CD4-positive, alpha-beta T cell treated with Interferon gamma for 1 hour (primary cell): ENCODE results near the gene TUBB4B.
"Not testable (repeated sequence)": the region's sequence is repeated elsewhere in the genome, so short reads cannot be mapped to it uniquely, and the experiment has no call there.

ENCODE experiments used
- DNase-seq: peaks from one replicate; pipeline ENCODE4 v3.0.0-alpha.2; 2020

TUBB4B gene

DNA sequence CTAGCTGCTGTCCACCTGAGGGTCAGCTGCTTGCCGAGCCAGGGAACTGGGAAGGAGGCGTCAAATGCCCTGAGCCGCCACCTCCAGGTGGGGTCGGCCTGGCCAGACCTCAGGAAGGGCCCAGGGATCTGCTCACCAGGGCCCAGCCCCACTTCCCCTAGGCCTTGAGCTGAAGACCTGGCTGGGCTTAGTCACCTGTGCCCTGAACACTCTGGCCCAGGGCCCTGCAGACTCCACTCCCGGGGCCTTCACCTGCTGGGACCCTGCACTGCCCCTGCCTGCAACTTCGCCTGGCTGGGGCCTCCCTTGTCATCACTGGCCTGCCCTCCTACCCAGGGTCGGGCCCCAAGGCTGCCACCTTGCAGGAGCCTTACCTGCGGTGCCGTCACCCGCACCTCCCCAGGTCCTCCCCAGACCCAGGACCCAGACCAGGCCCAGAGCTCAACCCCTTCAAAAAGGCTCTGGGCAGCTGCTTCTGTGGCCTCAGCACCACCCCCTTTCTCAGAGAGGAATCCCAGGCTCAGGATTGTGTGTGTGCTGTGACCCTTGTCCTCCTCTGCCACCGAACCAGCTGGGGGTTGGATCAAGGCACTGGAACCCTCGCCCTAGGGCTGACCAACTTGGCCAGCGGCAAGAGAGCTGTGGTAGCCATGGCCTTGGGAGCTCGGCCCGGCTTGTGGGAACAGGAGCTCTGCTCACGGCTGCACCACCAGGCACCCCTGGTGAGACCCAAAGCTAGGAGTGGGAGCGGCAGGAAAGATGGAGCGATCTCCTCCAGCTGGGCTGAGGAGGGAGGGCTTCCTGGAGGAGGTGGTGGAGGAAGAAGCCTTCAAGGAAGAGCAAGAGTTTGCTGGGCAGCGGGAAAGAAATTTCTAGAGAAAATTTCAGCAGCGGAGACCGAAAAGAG, 12.9 kb downstream of the TUBB4B start:
- no peak for DNase-seq

GRCh38 chr9:137254624-137255447, 13.7 kb downstream of the TUBB4B start, which contains the start of gene NELFB:
NELFB (plus strand) TSS chr9:137255327.
- DNase-seq, result peak; percentile 91

DNA sequence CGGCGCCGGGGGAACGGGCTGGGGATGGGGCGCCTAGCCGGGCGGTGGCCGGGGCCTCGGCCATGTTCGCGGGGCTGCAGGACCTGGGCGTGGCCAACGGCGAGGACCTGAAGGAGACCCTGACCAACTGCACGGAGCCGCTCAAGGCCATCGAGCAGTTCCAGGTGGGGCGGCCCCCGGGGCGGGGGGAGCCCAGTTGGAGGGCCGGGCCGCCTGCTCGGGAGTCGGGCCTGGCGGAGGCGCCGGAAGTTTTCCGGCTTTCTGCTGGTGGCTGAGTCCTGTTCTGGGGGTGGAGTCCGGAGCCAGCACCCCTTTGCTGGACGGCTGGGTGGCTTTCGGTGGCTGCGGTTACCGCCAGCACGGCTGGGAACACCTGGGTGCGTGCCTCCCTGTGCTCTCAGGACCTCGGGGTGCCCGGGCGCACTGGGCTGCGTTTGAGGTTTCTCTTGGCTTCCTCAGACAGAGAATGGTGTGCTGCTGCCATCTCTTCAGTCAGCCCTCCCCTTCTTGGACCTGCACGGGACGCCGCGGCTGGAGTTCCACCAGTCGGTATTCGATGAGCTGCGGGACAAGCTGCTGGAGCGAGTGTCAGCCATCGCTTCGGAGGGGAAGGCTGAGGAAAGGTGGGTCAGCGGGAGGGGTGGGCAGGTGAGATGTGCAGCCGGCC, 14.5 kb downstream of the TUBB4B start:
- no peak for DNase-seq

- no peak for DNase-seq
Observed at GRCh38 chr9:137256362-137256761, 15.3 kb downstream of the TUBB4B start.

GRCh38 chr9:137256856-137257255, 15.8 kb downstream of the TUBB4B start:
- DNase-seq, result no peak

DNA sequence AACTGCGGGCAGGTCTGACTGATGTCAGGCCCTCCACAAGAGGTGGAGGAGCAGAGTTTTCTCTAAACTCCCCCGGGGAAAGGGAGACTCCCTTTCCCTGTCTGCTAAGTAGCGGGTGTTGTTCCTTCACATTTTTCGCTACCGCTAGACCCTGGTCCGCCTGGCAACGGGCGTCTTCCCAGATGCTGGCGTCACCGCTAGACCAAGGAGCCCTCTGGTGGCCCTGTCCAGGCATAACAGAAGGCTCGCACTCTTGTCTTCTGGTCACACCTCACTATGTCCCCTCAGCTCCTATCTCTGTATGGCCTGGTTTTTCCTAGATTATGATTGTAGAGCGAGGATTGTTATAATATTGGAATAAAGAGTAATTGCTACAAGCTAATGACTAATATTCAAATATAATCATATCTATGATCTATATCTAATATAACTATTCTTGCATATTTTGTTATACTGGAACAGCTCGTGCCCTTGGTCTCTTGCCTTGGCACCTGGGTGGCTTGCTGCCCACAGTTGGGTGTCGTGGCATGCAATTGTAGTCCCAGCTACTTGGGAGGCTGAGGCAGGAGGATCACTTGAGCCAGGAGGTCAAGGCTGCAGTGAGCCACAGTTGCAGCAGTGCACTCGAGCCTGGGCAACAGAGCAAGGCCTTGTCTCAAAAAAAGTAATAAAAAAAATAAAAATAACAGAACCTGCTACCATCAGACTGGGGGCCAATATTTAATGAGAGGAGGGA, 21.3 kb downstream of the TUBB4B start:
- not testable (repeated sequence) for DNase-seq

- no peak for DNase-seq
Observed at GRCh38 chr9:137262909-137263285, 21.8 kb downstream of the TUBB4B start.

- DNase-seq, result no peak
Observed at GRCh38 chr9:137263506-137263905, 22.4 kb downstream of the TUBB4B start.

GRCh38 chr9:137264067-137264466, 23.0 kb downstream of the TUBB4B start:
- no peak for DNase-seq

- DNase-seq, result no peak
Observed at GRCh38 chr9:137265496-137266161, 24.5 kb downstream of the TUBB4B start.

DNA sequence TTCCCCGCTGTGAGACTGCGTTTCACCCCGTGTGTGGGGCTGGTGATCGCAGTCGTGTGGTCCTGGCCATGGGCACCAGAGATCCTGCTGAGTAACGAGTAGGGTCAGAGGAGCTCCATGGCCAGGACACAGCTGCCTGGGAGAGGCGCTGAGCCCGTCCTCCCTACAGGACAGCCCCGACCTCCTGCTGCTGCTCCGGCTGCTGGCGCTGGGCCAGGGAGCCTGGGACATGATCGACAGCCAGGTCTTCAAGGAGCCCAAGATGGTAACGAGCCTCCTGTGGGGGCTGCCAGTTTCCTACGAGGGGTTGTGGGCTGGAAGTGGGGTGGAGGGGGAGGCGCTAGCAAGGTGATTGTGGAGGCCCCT, 25.1 kb downstream of the TUBB4B start:
- DNase-seq, result no peak

GRCh38 chr9:137266585-137267453, 25.7 kb downstream of the TUBB4B start:
- no peak for DNase-seq

- no peak for DNase-seq
Observed at GRCh38 chr9:137267933-137268355, 26.9 kb downstream of the TUBB4B start.

DNA sequence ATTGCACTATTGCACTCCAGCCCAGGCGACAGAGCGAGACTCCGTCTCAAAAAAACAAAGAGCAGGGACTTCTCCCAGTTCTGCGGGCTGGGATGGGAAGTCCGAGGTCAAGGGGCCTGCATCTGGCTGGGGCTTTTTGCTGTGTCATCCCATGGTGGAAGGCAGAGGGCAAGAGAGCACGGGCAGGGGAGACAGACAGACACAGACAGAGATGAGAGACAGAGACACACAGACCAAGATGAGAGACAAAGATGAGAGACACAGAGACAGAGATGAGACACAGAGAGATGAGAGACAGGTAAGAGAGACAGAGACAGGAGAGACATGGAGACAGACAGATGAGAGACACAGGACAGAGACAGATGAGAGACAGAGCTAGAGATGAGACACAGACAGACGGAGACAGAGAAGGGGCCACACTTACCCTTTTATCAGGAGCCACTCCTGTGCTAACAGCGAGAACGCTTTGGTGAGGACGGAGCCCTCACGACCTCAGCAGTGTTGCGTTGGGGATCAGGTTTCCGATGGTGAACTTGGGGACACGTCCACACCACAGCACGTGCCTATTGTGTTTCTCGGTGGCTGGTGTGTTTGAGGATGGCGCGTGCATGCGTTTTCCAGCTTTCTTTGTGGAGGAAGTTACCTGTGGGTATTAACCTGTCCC, 27.6 kb downstream of the TUBB4B start:
- no peak for DNase-seq

- DNase-seq, result no peak
Observed at GRCh38 chr9:137269231-137269772, 28.2 kb downstream of the TUBB4B start.

- no peak for DNase-seq
Observed at GRCh38 chr9:137270929-137271695, 30.0 kb downstream of the TUBB4B start.

- no peak for DNase-seq
Observed at GRCh38 chr9:137271696-137272076, 30.6 kb downstream of the TUBB4B start.

- DNase-seq, result no peak
Observed at GRCh38 chr9:137272241-137273094, 31.4 kb downstream of the TUBB4B start.
